GM19099 (cell line): ENCODE results near the gene ZNF579.
A peak's percentile ranks its signal among the peaks of the same experiment; 100 is the strongest.

Experiments used
- POLR2A ChIP-seq: IDR thresholded peaks from 3 replicates; pipeline ENCODE4 v1.6.1; 2011; ENCODE audit warnings: low read depth; ENCODE audit not compliant: insufficient read length; ENCODE audit errors: extremely low read depth

The ZNF579 gene

GRCh38 chr19:55614711-55615542 lies 34.3 kb upstream of the ZNF579 start:
- TF ChIP-seq POLR2A, result no peak

DNA sequence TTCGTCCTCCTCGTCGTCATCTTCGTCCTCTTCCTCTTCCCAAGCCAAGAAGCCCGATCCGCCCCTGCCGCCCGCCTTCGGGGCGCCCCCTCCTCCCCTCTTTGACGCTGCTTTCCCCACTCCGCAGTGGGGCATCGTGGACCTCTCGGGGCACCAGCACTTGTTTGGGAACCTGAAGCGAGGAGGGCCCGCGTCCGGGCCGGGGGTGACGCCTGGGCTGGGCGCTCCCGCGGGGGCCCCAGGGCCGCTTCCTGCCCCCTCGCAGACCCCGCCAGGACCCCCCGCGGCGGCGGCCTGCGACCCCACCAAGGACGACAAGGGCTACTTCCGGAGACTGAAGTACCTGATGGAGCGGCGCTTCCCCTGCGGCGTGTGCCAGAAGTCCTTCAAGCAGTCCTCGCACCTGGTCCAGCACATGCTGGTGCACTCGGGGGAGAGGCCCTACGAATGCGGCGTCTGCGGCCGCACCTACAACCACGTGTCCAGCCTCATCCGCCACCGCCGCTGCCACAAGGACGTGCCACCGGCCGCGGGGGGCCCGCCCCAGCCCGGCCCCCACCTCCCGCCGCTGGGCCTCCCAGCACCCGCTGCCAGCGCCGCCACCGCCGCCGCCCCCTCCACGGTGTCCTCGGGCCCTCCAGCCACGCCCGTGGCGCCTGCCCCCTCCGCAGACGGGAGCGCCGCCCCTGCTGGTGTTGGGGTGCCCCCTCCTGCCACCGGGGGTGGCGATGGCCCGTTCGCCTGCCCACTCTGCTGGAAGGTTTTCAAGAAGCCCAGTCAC lies 33.5 kb upstream of the ZNF579 start:
- no peak for TF ChIP-seq POLR2A

GRCh38 chr19:55613396-55613795 lies 32.7 kb upstream of the ZNF579 start:
- TF ChIP-seq POLR2A, result no peak

DNA sequence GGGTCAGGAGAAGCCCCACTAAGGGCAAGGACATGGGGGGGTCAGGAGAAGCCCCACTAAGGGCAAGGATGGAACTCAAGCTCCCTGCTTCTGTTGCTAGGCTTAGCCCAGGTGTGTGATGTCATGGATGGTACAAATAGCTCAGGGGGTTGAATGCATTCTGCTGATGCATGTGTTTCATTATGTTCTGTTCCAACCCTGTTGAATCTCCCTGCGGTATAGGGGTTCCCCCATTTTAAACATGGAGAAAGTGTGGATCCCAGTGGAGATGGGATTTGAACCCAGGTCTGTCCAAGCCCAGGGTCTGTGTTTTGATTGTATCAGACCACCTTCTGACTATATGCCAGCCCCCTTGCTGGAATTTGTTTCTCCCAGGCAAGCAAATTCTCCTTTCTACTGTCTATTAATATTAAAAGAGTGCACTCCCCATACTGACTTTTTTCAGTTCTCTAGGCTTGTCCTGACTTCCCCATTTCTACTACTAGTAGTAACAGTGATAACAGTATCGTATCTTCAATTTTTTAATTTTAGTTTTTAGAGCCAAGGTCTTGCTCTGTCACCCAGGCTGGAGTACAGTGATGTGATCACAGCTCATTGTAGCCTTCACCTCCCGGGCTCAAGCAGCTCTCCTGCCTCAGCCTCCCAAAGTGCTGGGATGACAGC lies 31.5 kb upstream of the ZNF579 start:
- no peak for TF ChIP-seq POLR2A

DNA sequence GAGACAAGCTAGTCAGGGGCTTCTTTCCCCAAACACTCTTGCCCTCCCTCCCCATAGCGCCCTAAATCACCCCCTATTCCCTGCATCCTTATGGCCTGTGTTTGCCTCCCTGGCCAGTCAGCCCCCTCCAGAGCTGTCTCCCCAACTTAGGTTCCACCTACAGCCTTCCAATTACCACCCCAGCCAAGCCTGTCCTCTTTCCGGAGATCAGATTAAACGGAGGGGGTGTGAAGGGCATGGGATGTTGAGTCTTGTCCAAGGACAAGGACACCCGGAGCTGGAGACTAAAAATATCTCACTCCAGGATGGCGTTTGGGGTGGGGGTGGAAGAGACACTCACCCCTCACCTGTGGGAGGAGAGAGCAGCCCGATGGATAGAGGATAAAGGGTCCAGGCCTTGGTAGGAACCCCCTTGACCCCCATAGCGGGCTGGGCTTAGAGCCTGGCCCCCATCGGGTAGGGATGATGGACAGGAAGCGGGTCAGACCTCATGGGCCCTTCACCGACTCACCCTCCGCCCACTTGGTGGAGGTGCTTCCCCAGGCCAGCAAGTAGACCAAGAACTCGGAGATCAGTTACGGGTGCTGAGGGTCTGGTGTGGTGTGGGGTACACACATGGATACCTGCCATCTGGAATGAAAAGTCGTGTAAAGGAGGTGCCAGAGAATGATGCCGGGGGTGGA lies 30.8 kb upstream of the ZNF579 start:
- TF ChIP-seq POLR2A, result no peak

DNA sequence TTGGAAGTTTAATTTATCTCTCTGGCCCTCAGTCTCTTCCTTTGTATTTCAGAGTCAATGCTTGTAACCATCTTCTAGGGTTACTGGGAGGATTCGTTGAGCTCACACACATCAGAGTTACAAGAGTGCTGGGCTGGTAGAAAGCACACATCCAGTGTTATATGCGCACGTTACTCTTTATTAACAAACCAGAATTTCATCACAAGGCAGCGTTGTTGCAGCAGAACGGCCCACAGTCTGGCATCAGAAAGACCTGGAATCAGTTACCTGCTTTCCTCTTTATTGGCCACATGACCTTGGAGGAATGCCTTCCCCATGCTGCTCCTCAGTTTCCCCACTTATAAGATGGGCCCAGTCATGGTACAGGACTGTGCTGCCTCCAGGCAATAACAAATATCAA lies 28.7 kb upstream of the ZNF579 start:
- TF ChIP-seq POLR2A, result no peak

- TF ChIP-seq POLR2A, result no peak
Measured at GRCh38 chr19:55606817-55607216, 26.2 kb upstream of the ZNF579 start.

GRCh38 chr19:55606471-55606787 lies 25.8 kb upstream of the ZNF579 start:
- TF ChIP-seq POLR2A, result no peak

DNA sequence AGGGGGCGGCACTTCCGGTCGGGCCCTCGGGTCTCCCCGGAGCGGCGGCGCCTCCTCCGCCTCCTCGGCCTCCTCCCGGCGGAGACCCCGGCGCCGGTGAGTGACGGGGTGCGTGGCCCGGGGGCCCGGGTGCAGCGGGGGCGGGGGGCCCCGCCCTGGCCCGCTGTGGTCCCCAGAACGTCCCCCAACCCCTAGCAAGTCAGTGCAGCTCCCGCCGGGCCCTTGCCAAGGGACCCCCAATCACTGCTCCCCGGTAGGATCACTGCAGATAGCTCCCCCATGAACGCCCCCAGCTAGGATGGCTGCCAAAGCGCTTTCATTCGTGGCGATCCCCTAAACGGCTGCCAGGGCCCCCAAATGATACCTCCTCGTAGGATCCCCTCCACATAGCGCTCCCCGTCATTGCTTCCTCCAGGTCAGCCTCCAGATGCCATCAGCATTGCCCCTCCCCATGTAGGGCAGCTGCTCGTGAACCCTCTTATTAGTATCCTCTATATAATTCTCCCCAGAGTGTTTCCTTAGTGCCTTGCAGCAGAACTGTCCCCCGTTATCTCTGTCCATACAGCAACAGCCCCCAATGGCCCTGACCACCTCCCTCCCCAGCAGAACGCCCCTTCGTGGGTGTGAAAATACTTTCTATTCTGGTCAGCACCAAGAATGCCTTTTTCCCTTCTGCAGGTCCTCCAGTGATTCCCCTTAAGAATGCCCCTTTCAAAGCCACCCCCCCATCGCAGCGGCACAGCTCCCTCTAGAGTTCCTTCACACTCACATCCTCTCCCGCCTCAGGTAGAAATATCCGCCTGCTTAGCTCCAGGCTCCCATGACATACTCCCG lies 25.2 kb upstream of the ZNF579 start, which contains the start of gene ZNF865:
Gene ZNF865, plus strand, starts transcription at position 11 of the 834 bp plus-strand sequence. CDS start 7,972 bp downstream, outside the sequence.
- peak; percentile 42 for TF ChIP-seq POLR2A

GRCh38 chr19:55605207-55605636 lies 24.6 kb upstream of the ZNF579 start:
- TF ChIP-seq POLR2A, result no peak

DNA sequence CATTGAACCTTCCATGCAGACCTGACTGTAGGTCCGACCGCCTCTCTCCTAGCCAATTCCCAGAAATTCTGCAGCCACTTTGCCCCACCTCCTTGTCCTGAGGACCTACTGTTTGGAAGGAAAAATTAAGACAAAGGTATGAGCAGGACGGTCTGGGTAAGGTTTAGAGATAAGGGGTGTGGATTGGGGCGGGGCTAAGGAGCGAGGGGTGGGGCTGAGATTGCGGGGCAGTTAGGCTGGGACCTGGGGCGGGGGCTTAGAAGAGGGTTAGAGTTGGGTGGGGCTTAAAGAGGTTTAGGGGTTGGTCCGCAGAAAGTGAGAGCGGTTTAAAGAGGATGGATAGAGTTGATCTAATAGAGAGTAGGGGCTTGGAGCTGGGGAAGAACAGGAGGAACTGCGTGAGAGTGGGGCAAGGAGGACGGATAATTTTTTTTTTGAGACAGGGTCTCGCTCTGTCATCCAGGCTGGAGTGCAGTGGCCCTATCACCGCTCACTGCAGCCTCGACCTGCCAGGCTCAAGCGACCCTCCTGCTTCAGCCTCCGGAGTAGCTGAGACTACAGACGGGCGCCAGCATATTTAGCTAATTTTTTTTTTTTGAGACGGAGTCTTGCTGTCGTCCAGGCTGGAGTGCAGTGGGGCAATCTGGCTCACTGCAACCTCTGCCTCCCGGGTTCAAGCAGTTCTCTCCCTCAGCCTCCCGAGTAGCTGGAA lies 23.1 kb upstream of the ZNF579 start:
- TF ChIP-seq POLR2A, result no peak

- TF ChIP-seq POLR2A, result no peak
Measured at GRCh38 chr19:55603115-55603514, 22.5 kb upstream of the ZNF579 start.

DNA sequence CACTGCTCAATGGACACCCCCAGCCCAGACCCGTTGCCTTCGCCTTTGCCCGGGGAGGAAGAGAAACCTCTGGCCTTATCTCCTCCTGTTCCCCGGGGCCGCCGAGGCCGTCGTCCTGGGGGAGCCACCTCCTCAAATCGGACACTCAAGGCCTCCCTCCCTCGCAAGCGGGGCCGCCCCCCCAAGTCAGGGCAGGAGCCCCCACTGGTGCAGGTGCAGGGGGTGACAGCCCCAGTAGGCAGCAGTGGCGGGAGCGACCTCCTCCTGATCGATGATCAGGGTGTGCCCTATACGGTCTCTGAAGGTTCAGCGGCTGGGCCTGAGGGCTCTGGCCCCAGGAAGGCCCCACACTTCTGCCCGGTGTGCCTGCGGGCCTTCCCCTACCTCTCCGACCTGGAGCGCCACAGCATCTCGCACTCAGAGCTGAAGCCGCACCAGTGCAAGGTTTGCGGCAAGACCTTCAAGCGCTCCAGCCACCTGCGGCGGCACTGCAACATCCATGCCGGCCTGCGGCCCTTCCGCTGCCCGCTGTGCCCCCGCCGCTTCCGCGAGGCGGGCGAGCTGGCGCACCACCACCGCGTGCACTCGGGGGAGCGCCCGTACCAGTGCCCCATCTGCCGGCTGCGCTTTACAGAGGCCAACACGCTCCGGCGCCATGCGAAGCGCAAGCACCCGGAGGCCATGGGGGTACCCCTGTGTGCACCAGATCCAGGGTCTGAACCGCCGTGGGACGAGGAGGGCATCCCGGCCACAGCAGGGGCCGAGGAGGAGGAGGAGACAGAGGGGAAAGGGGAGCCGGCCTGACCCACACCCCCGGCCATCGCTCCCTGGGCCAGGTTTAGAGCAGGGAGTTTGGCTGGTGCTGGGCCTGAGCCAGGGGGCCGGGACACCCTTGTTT lies 21.7 kb upstream of the ZNF579 start:
- TF ChIP-seq POLR2A, result no peak

DNA sequence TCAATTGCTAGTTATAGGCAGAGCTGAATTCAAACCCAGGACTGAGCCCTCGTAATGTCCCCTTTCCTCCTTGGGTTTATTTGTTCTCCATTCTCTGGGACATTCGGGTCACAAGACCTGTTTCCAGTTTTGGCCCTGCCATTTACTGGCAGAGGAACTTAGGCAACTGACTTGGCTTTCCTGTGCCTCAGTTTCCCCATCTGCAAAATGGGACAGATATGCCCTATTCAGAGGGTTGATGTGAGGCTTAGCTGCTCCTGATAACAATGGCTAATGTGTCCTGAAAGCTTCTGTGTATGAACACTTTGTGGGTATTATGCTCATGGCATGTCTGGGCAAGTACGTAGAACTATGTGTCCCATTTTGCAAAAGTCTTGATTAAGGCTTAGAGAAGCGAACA lies 20.4 kb upstream of the ZNF579 start:
- TF ChIP-seq POLR2A, result no peak
